DND-41 (cell line): ENCODE measurements around the gene COA3.

Experiments used
- CTCF ChIP-seq: IDR thresholded peaks from 2 replicates; pipeline ENCODE4 v1.5.1; 2012; ENCODE audit warnings: borderline replicate concordance, low read length, moderate library complexity, mild to moderate bottlenecking; ENCODE audit not compliant: poor library complexity, severe bottlenecking; ENCODE audit errors: extremely low read depth
- EZH2 ChIP-seq: IDR thresholded peaks from 3 replicates; pipeline ENCODE4 v1.6.1; 2012; ENCODE audit warnings: borderline replicate concordance, low read depth, mild to moderate bottlenecking, moderate library complexity, low read length, inconsistent platforms; ENCODE audit not compliant: severe bottlenecking

- TF ChIP-seq CTCF (no peak), EZH2 (no peak)
Observed at GRCh38 chr17:42778570-42778969, 19.9 kb downstream of the COA3 start.
